GM19372 (cell line): ENCODE measurements around the gene HENMT1.

Experiments used
- ATAC-seq: cut with Tn5 transposase; IDR thresholded peaks from one replicate; pipeline ENCODE4 v1.9.1; 2021; ENCODE audit warnings: mild to moderate bottlenecking, low read depth, moderate library complexity; ENCODE audit not compliant: unreplicated experiment

The HENMT1 gene

GRCh38 chr1:108634521-108634920 lies 26.4 kb downstream of the HENMT1 start:
- no peak for ATAC-seq

GRCh38 chr1:108628665-108629064 lies 32.2 kb downstream of the HENMT1 start:
- ATAC-seq: no peak

GRCh38 chr1:108627951-108628350 lies 32.9 kb downstream of the HENMT1 start:
- no peak for ATAC-seq

GRCh38 chr1:108627256-108627655 lies 33.6 kb downstream of the HENMT1 start:
- ATAC-seq: no peak

GRCh38 chr1:108624069-108624468 lies 36.8 kb downstream of the HENMT1 start:
- ATAC-seq: no peak

- no peak for ATAC-seq
Observed at GRCh38 chr1:108617724-108618056, 43.2 kb downstream of the HENMT1 start.

GRCh38 chr1:108617008-108617723 lies 43.7 kb downstream of the HENMT1 start:
- no peak for ATAC-seq

GRCh38 chr1:108615544-108615943 lies 45.3 kb downstream of the HENMT1 start:
- ATAC-seq: no peak

GRCh38 chr1:108612496-108612895 lies 48.4 kb downstream of the HENMT1 start:
- ATAC-seq: no peak

GRCh38 chr1:108611984-108612383 lies 48.9 kb downstream of the HENMT1 start:
- ATAC-seq: no peak

GRCh38 chr1:108610073-108610472 lies 50.8 kb downstream of the HENMT1 start:
- ATAC-seq: no peak

GRCh38 chr1:108609483-108610049 lies 51.3 kb downstream of the HENMT1 start:
- ATAC-seq: no peak

GRCh38 chr1:108606478-108606877 lies 54.4 kb downstream of the HENMT1 start:
- ATAC-seq: no peak

GRCh38 chr1:108605633-108606032 lies 55.3 kb downstream of the HENMT1 start:
- no peak for ATAC-seq

GRCh38 chr1:108601708-108602410 lies 59.0 kb downstream of the HENMT1 start:
- no peak for ATAC-seq

- ATAC-seq: no peak
Observed at GRCh38 chr1:108600504-108600903, 60.4 kb downstream of the HENMT1 start.

- no peak for ATAC-seq
Observed at GRCh38 chr1:108598340-108598739, 62.6 kb downstream of the HENMT1 start.
